ENCODE results near the gene CHI3L2.

The CHI3L2 gene

GRCh38 chr1:111236806-111237205, 9.3 kb downstream of the CHI3L2 start:
- no peak for DNase-seq (ENCODE audit: low spot score)
- no peaks in the 10 kb centered on the region for H3K9me3 Mint-ChIP-seq
- no peak overlapping the region for H3K4me3 Mint-ChIP-seq
- peaks cover 16% of the 10 kb centered on the region for H3K36me3 Mint-ChIP-seq (ENCODE audit: low read depth)
- no peak overlapping the region for H3K27ac Mint-ChIP-seq
- peaks cover 6% of the 10 kb centered on the region for H3K4me1 Mint-ChIP-seq (ENCODE audit: low read depth)
- H3K27me3 Mint-ChIP-seq (ENCODE audit: low read depth), result no peaks in the 10 kb centered on the region

DNA sequence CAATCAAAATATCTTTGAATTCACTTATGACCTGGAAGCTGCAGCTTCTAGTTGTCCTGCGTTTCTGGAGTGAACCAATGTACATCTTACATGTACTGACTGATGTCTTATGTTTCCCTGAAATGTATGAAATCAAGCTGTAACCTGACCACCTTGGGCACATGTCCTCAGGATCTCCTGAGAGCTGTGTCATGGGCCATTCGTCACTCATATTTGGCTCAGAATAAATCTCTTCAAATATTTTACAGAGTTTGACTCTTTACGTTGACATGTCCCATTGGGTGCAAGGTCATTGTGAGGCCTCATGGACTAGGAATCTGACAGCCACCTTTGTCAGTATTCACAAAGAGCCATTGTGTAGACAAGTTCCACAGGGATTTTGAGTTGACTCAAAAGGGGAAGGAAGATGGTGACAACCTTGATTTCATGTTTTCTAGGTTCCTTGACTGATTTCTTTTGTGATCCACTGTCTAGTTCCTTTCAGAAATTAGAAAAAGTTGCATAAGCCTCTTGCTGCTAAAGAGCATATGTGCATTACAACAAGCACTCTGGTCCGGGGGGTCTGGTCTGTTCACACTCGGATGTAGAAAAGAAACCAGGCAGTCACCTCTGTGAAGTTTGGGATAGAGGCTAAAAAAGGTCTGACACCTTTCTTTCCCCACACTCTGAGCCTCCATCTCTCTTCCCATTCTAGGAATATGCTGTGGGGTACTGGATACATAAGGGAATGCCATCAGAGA, 10.7 kb downstream of the CHI3L2 start:
- Mint-ChIP-seq H3K4me1 (ENCODE audit: low read depth) (no peaks in the 10 kb centered on the region), H3K36me3 (ENCODE audit: low read depth) (peaks cover 17% of the 10 kb centered on the region), H3K9me3 (no peaks in the 10 kb centered on the region), H3K27me3 (ENCODE audit: low read depth) (no peaks in the 10 kb centered on the region), H3K27ac (no peak overlapping the region), H3K4me3 (no peak overlapping the region)
- DNase-seq (ENCODE audit: low spot score), result no peak

DNA sequence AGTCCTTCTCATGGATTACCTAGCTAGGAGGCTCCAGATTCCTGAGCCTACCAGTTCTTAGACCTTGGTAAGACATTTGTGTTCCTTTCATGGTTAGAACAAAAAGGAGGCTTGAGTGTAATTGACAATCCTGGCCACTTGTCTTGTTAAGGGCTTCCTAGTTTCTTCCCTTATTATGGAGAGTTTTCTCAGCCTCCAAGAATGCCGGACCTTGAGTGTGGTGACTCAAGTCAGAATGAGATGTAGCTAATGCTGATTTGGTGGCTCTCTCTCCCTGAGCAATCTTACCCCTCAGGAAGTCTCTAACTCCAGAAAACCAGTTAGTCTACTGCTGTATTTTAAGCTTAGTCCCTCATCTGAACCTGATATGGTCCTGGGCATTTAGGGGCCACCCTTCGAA, 14.3 kb downstream of the CHI3L2 start:
- H3K9me3 Mint-ChIP-seq, result no peaks in the 10 kb centered on the region
- H3K27ac Mint-ChIP-seq, result no peak overlapping the region
- H3K4me3 Mint-ChIP-seq, result no peak overlapping the region
- no peaks in the 10 kb centered on the region for H3K4me1 Mint-ChIP-seq (ENCODE audit: low read depth)
- no peak for DNase-seq (ENCODE audit: low spot score)
- H3K36me3 Mint-ChIP-seq (ENCODE audit: low read depth), result peaks cover 22% of the 10 kb centered on the region
- no peaks in the 10 kb centered on the region for H3K27me3 Mint-ChIP-seq (ENCODE audit: low read depth)

- H3K4me1 Mint-ChIP-seq (ENCODE audit: low read depth), result no peaks in the 10 kb centered on the region
- H3K9me3 Mint-ChIP-seq, result no peaks in the 10 kb centered on the region
- peaks cover 19% of the 10 kb centered on the region for H3K36me3 Mint-ChIP-seq (ENCODE audit: low read depth)
- no peak for DNase-seq (ENCODE audit: low spot score)
- no peak overlapping the region for H3K27ac Mint-ChIP-seq
- H3K27me3 Mint-ChIP-seq (ENCODE audit: low read depth), result no peaks in the 10 kb centered on the region
- no peak overlapping the region for H3K4me3 Mint-ChIP-seq
These were observed 15.5 kb downstream of the CHI3L2 start for GRCh38 chr1:111242805-111243523.

- H3K27ac Mint-ChIP-seq, result no peak overlapping the region
- H3K27me3 Mint-ChIP-seq (ENCODE audit: low read depth), result peaks cover 4% of the 10 kb centered on the region
- no peak for DNase-seq (ENCODE audit: low spot score)
- H3K36me3 Mint-ChIP-seq (ENCODE audit: low read depth), result peaks cover 10% of the 10 kb centered on the region
- H3K9me3 Mint-ChIP-seq, result no peaks in the 10 kb centered on the region
- peaks cover 7% of the 10 kb centered on the region for H3K4me1 Mint-ChIP-seq (ENCODE audit: low read depth)
- H3K4me3 Mint-ChIP-seq, result no peak overlapping the region
These were observed 19.8 kb downstream of the CHI3L2 start for GRCh38 chr1:111247125-111247838.

DNA sequence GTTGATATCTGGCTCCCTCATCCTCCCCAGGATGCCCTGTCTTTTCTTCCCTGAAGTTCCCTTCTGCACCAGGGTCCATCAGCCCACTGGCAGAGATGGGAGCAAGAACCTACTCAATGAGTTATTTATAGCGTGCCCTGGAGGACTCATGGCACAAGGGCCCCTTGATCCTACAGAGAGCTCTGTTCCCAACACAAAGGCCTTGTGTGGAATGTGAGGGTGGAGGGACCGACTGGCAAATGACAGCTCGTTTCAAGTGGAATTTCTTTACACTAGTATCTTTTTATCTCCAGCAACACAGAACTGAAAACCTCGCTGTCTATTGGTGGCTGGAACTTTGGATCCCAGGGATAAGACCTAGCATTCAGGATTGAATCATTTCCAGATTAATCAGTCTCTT, 22.4 kb downstream of the CHI3L2 start:
- Mint-ChIP-seq H3K4me1 (ENCODE audit: low read depth) (peaks cover 7% of the 10 kb centered on the region), H3K36me3 (ENCODE audit: low read depth) (no peaks in the 10 kb centered on the region), H3K9me3 (no peaks in the 10 kb centered on the region), H3K27me3 (ENCODE audit: low read depth) (peaks cover 9% of the 10 kb centered on the region), H3K4me3 (no peak overlapping the region), H3K27ac (no peak overlapping the region)
- DNase-seq (ENCODE audit: low spot score), result no peak

- Mint-ChIP-seq H3K4me3 (no peak overlapping the region), H3K4me1 (ENCODE audit: low read depth) (peaks cover 7% of the 10 kb centered on the region), H3K9me3 (no peaks in the 10 kb centered on the region), H3K36me3 (ENCODE audit: low read depth) (no peaks in the 10 kb centered on the region), H3K27me3 (ENCODE audit: low read depth) (peaks cover 12% of the 10 kb centered on the region), H3K27ac (no peak overlapping the region)
- DNase-seq (ENCODE audit: low spot score), result no peak
These were observed 24.1 kb downstream of the CHI3L2 start for GRCh38 chr1:111251570-111251969.

GRCh38 chr1:111252786-111253185, 25.3 kb downstream of the CHI3L2 start:
- H3K27me3 Mint-ChIP-seq (ENCODE audit: low read depth), result peaks cover 15% of the 10 kb centered on the region

DNA sequence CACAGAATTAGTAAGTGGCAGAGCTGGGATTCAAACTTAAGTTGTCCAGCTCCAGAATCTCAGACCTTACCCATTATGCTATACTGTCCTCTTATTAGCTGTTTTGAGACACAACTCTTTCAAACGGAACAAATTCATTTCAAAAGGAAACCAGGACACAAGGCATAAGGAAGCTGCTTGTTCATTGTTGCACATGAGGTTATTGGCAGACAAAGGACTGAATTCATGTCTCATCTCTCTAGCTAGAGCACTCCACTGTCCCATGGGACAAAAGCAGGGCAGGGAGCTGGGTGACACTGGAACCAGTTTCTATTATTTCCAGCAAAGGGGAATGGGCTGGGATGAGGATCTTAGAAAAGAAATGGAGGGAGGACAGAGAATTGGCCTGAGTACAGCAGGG, 26.4 kb downstream of the CHI3L2 start:
- Mint-ChIP-seq H3K27me3 (ENCODE audit: low read depth) (peaks cover 17% of the 10 kb centered on the region), H3K27ac (no peak overlapping the region), H3K4me3 (no peak overlapping the region), H3K36me3 (ENCODE audit: low read depth) (no peaks in the 10 kb centered on the region), H3K9me3 (no peaks in the 10 kb centered on the region), H3K4me1 (ENCODE audit: low read depth) (peaks cover 7% of the 10 kb centered on the region)
- no peak for DNase-seq (ENCODE audit: low spot score)

More at GRCh38 chr1:111252786-111253185, 25.3 kb downstream of the CHI3L2 start:
- peaks cover 7% of the 10 kb centered on the region for H3K4me1 Mint-ChIP-seq (ENCODE audit: low read depth)
- H3K27ac Mint-ChIP-seq, result no peak overlapping the region
- H3K4me3 Mint-ChIP-seq, result no peak overlapping the region
- no peaks in the 10 kb centered on the region for H3K36me3 Mint-ChIP-seq (ENCODE audit: low read depth)
- no peak for DNase-seq (ENCODE audit: low spot score)
- no peaks in the 10 kb centered on the region for H3K9me3 Mint-ChIP-seq

- Mint-ChIP-seq H3K27ac (no peak overlapping the region), H3K36me3 (ENCODE audit: low read depth) (no peaks in the 10 kb centered on the region), H3K4me1 (ENCODE audit: low read depth) (no peaks in the 10 kb centered on the region), H3K9me3 (no peaks in the 10 kb centered on the region), H3K4me3 (no peak overlapping the region), H3K27me3 (ENCODE audit: low read depth) (peaks cover 26% of the 10 kb centered on the region)
- DNase-seq (ENCODE audit: low spot score), result no peak
These were observed 29.6 kb downstream of the CHI3L2 start for GRCh38 chr1:111256988-111257658.

DNA sequence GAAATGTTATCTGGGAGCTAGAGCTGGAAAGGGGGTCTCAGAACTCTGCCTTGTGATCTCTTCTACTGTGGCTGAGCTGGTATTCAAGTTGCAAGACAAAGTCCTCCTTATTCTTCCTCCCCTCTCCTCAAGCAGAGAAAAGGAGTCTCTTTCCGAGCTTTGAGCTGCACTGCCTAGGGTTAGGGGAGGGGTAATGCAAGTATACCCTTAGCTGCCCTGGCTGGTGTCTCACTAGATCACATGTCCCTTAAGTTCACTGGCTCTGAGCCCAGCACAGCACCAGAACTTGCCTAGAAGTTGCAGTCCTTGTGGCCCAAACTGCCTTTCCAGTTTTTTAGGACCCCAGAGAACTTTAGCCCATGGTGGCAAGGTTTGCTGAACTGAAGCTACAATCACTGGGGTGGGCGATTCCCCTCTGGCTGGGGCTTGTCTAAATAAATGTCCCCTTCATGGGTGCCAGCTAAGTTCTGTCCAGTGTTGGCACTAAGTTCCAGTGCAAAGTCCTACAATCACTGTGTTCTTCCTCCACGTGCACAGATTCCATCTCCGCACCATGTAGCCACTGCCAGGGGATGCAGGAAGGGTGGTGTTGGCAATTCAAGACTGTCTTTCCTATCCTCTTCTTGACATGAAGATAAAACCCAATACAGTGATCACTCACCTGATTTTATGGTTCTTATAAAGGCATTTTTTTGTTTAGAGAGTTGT, 40.4 kb downstream of the CHI3L2 start:
- Mint-ChIP-seq H3K9me3 (no peaks in the 10 kb centered on the region), H3K4me3 (no peak overlapping the region), H3K27me3 (ENCODE audit: low read depth) (peaks cover 75% of the 10 kb centered on the region), H3K36me3 (ENCODE audit: low read depth) (no peaks in the 10 kb centered on the region), H3K27ac (no peak overlapping the region), H3K4me1 (ENCODE audit: low read depth) (no peaks in the 10 kb centered on the region)
- no peak for DNase-seq (ENCODE audit: low spot score)

DNA sequence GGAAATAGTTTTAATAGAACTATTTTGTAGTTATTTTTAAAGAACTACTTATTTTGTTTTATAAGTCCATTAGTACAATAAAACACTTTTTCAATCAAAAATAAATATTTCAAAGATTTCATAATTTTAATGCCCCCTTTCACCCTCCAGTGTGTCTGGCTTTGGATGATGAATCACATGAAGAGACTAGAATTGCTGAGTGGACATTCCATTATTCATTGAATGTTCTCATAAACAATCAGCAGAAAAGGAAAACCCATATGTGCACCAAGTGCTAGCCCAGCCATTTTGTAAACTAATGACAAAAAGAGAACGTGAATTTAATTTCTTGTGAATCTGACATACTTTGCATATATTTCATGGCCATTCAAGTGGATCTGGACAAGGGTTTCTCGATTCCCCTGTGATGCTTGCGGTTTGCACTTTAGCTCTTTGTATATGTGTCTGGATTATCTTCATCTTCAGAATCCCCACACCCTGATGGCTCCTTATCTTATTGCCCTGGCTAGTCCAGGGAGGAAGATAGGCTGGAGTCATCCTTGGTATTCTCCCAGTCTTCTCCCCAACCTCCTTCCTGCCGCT, 42.4 kb downstream of the CHI3L2 start:
- DNase-seq (ENCODE audit: low spot score), result no peak
- H3K27ac Mint-ChIP-seq, result no peak overlapping the region
- peaks cover 57% of the 10 kb centered on the region for H3K27me3 Mint-ChIP-seq (ENCODE audit: low read depth)
- no peaks in the 10 kb centered on the region for H3K9me3 Mint-ChIP-seq
- H3K36me3 Mint-ChIP-seq (ENCODE audit: low read depth), result no peaks in the 10 kb centered on the region
- no peak overlapping the region for H3K4me3 Mint-ChIP-seq
- peaks cover 4% of the 10 kb centered on the region for H3K4me1 Mint-ChIP-seq (ENCODE audit: low read depth)

DNA sequence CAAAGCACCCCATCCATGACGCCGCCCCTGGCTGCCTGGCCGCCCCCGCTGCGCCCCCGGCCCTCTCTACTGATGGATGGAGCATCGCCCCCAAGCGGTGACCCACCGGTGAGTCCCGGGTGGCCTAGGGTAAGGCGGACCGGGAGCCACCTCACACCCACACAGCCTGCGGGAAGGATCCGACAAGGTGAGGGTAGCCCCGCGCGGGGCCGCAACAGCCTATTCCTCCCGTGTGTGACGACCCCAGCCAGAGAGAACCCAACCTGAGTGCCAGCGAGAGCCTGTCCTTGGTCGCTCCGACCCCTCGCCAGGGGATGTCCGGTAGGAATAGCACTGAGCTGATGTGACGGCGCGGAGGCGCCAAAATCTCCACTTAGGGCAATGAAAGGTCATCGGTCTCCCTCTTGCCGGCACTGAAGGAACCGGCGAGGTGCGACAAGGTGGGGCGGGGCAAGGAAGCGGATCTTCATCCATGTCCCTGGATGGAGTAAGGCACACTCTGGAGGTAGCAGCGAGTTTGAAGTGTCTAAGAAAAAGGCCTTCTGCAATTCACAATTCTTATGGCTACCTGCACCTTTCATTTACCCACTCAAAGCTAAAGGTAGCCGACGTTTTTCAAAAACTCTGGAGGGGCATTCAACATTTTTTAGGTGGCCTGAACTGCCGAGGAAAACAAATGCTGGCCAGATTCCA, 43.4 kb downstream of the CHI3L2 start:
- Mint-ChIP-seq H3K4me1 (ENCODE audit: low read depth) (peaks cover 5% of the 10 kb centered on the region), H3K9me3 (no peaks in the 10 kb centered on the region), H3K27me3 (ENCODE audit: low read depth) (peaks cover 47% of the 10 kb centered on the region), H3K36me3 (ENCODE audit: low read depth) (no peaks in the 10 kb centered on the region), H3K4me3 (no peak overlapping the region), H3K27ac (no peak overlapping the region)
- DNase-seq (ENCODE audit: low spot score), result no peak
